H1 (cell line): ENCODE data around the gene PPIL6. TPM values are rescaled to one million over a fixed set of nuclear protein-coding genes. Genes with fewer than 3 reads are reported as not detected.

ENCODE experiments used
- CTCF ChIA-PET: fragments of 300-600 bp; sonication (Branson Sonifier 250); formaldehyde crosslinking; loops from one replicate; lab custom pipeline; 2021; ENCODE audit not compliant: partially characterized antibody; lab: Charles Lee
- POLR2A ChIA-PET: fragments of 300-600 bp; sonication (Branson Sonifier 250); formaldehyde crosslinking; loops from one replicate; lab custom pipeline; 2021; ENCODE audit warnings: inconsistent platforms; ENCODE audit not compliant: partially characterized antibody; lab: Charles Lee
- DNase-seq, 2 experiments: peaks; one replicate each; pipeline versions ENCODE4 v3.0.0 to v3.0.0-alpha.2; 2010 to 2022; ENCODE audit warnings: low spot score in 2 of 2, low read depth in 1 of 2, mixed read lengths in 1 of 2
- FAIRE-seq: peaks from 2 replicates; lab custom pipeline; 2011; peaks lifted over from hg19 to GRCh38; lab: Jason Lieb, UNC
- H2AFZ ChIP-seq: 2 replicates; pipeline ENCODE4 v1.8.1; 2012; ENCODE audit warnings: low read length, inconsistent platforms
- H2AK5ac ChIP-seq: 2 replicates; pipeline ENCODE4 v1.6.1; 2013; ENCODE audit warnings: low read depth, low read length
- H2BK120ac ChIP-seq: replicated peaks from 2 replicates; pipeline ENCODE3; 2013; ENCODE audit warnings: low read depth, low read length, inconsistent platforms
- H2BK12ac ChIP-seq: 2 replicates; pipeline ENCODE4 v1.6.1; 2013; ENCODE audit warnings: low read depth, low read length
- H2BK15ac ChIP-seq: 2 replicates; pipeline ENCODE4 v1.6.1; 2013; ENCODE audit warnings: low read length
- H2BK20ac ChIP-seq: 2 replicates; pipeline ENCODE4 v1.6.1; 2013; ENCODE audit warnings: low read length
- H2BK5ac ChIP-seq: 2 replicates; pipeline ENCODE4 v1.6.1; 2013; ENCODE audit warnings: low read depth, low read length
- H3K14ac ChIP-seq: 2 replicates; pipeline ENCODE4 v1.6.1; 2013; ENCODE audit warnings: inconsistent platforms; ENCODE audit not compliant: insufficient read length
- H3K18ac ChIP-seq: 2 replicates; pipeline ENCODE4 v1.6.1; 2013; ENCODE audit warnings: low read length; ENCODE audit errors: extremely low read depth
- H3K23ac ChIP-seq: 2 replicates; pipeline ENCODE4 v1.6.1; 2013; ENCODE audit warnings: inconsistent platforms; ENCODE audit not compliant: insufficient read length
- H3K23me2 ChIP-seq: 2 replicates; pipeline ENCODE4 v1.6.1; 2013; ENCODE audit warnings: low read depth, low read length
- H3K27ac ChIP-seq: 2 replicates; pipeline ENCODE4 v1.6.1; 2011; ENCODE audit warnings: low read depth, low read length, inconsistent platforms
- H3K27me3 ChIP-seq, 4 experiments: replicated peaks in 1 of 4; 1 replicate in 1 of 4; 2 replicates in 3 of 4; pipeline versions ENCODE4 v1.6.1 to v1.8.1; 2011 to 2013; ENCODE audit warnings: low read length in 3 of 4, mild to moderate bottlenecking in 3 of 4, inconsistent platforms in 2 of 4, mixed read lengths in 2 of 4, moderate library complexity in 1 of 4; ENCODE audit not compliant: control insufficient read depth in 3 of 4, insufficient read depth in 3 of 4; ENCODE audit errors: extremely low read depth in 1 of 4
- H3K36me3 ChIP-seq, 4 experiments: 2 replicates each; pipeline versions ENCODE4 v1.6.1 to v1.8.1; 2011 to 2013; ENCODE audit warnings: mild to moderate bottlenecking in 4 of 4, low read length in 3 of 4, moderate library complexity in 2 of 4, control low read depth in 1 of 4, inconsistent platforms in 1 of 4; ENCODE audit not compliant: insufficient read depth in 4 of 4, control insufficient read depth in 2 of 4
- H3K4ac ChIP-seq: replicated peaks from 2 replicates; pipeline ENCODE3; 2013; ENCODE audit warnings: low read length, low read depth, mixed read lengths, inconsistent platforms; ENCODE audit not compliant: insufficient read length
- H3K4me1 ChIP-seq, 4 experiments: replicated peaks in 1 of 4; 1 replicate in 1 of 4; 2 replicates in 3 of 4; pipeline versions ENCODE4 v1.6.1 to v1.8.1; 2011 to 2013; ENCODE audit warnings: low read length in 3 of 4, inconsistent platforms in 2 of 4, mixed read lengths in 1 of 4; ENCODE audit not compliant: insufficient read depth in 4 of 4, control insufficient read depth in 3 of 4
- H3K4me2 ChIP-seq, 2 experiments: 2 replicates each; pipeline versions ENCODE4 v1.6.1 to v1.8.1; 2011 to 2013; ENCODE audit warnings: low read depth in 2 of 2, low read length in 2 of 2, control low read depth in 1 of 2, inconsistent platforms in 1 of 2, mild to moderate bottlenecking in 1 of 2; ENCODE audit not compliant: insufficient read depth in 1 of 2
- H3K4me3 ChIP-seq, 4 experiments: fragments of 200-600, 300-600 bp in 1 of 4; sonication (generic), shearing (Covaris generic), sonication (Bioruptor Twin) in 1 of 4; 2 replicates each; pipeline versions ENCODE4 v1.5.1 to v1.8.1; 2011 to 2016; ENCODE audit warnings: low read length in 4 of 4, low read depth in 3 of 4, control low read depth in 2 of 4, inconsistent platforms in 2 of 4, mild to moderate bottlenecking in 2 of 4, mixed read lengths in 1 of 4, moderate library complexity in 1 of 4; ENCODE audit not compliant: insufficient read depth in 2 of 4; ENCODE audit errors: extremely low read depth in 1 of 4
- H3K56ac ChIP-seq: replicated peaks from 2 replicates; pipeline ENCODE3; 2013; ENCODE audit warnings: low read depth, mild to moderate bottlenecking, mixed read lengths, low read length, inconsistent platforms; ENCODE audit not compliant: insufficient read length
- H3K79me1 ChIP-seq: 2 replicates; pipeline ENCODE4 v1.6.1; 2013; ENCODE audit warnings: low read depth, low read length, control low read depth
- H3K79me2 ChIP-seq, 2 experiments: 2 replicates each; pipeline versions ENCODE4 v1.6.1 to v1.8.1; 2012 to 2013; ENCODE audit warnings: low read length in 2 of 2, mild to moderate bottlenecking in 2 of 2, inconsistent platforms in 1 of 2; ENCODE audit not compliant: insufficient read depth in 2 of 2, control insufficient read depth in 1 of 2
- H3K9ac ChIP-seq, 4 experiments: replicated peaks in 1 of 4; 1 replicate in 1 of 4; 2 replicates in 3 of 4; pipeline versions ENCODE4 v1.6.1 to v1.8.1; 2011 to 2013; ENCODE audit warnings: low read depth in 3 of 4, low read length in 3 of 4, control low read depth in 2 of 4, mild to moderate bottlenecking in 2 of 4, moderate library complexity in 2 of 4, inconsistent platforms in 1 of 4; ENCODE audit errors: extremely low read depth in 1 of 4
- H3K9me3 ChIP-seq, 2 experiments: 2 replicates each; pipeline versions ENCODE4 v1.6.1 to v1.8.1; 2012 to 2013; ENCODE audit warnings: mild to moderate bottlenecking in 2 of 2, moderate library complexity in 2 of 2, control low read depth in 1 of 2, inconsistent platforms in 1 of 2, low read depth in 1 of 2, low read length in 1 of 2, mixed read lengths in 1 of 2; ENCODE audit not compliant: insufficient read depth in 2 of 2
- H4K20me1 ChIP-seq, 2 experiments: replicated peaks in 1 of 2; 2 replicates each; pipeline versions ENCODE3 to v1.8.1; 2011 to 2013; ENCODE audit warnings: inconsistent platforms in 2 of 2, low read length in 2 of 2, mild to moderate bottlenecking in 1 of 2; ENCODE audit not compliant: insufficient read depth in 2 of 2, control insufficient read depth in 1 of 2
- H4K5ac ChIP-seq: 2 replicates; pipeline ENCODE4 v1.6.1; 2013; ENCODE audit warnings: low read length, low read depth, mixed read lengths, inconsistent platforms; ENCODE audit not compliant: insufficient read length
- H4K8ac ChIP-seq: 2 replicates; pipeline ENCODE4 v1.8.0; 2013; ENCODE audit warnings: mild to moderate bottlenecking, moderate library complexity, low read length, inconsistent platforms; ENCODE audit not compliant: insufficient read depth; ENCODE audit errors: extremely low read depth
- H4K91ac ChIP-seq: replicated peaks from 2 replicates; pipeline ENCODE3; 2013; ENCODE audit warnings: low read length, mixed read lengths, inconsistent platforms; ENCODE audit not compliant: insufficient read length
- CTCF ChIP-seq, 3 experiments: IDR thresholded peaks; 1 replicate in 2 of 3; 2 replicates in 1 of 3; pipeline versions ENCODE4 v1.5.1 to v1.6.1; 2011; ENCODE audit warnings: low read length in 3 of 3, mild to moderate bottlenecking in 3 of 3, inconsistent platforms in 2 of 3, low read depth in 1 of 3, moderate library complexity in 1 of 3; ENCODE audit not compliant: insufficient read depth in 1 of 3; ENCODE audit errors: control extremely low read depth in 1 of 3
- KDM4A ChIP-seq: IDR thresholded peaks from one replicate; pipeline ENCODE4 v1.7.1; 2012; ENCODE audit warnings: low read depth, mild to moderate bottlenecking, moderate library complexity, low read length, inconsistent platforms; ENCODE audit not compliant: severe bottlenecking
- RAD21 ChIP-seq, 2 experiments: IDR thresholded peaks in 1 of 2; conservative IDR thresholded peaks in 1 of 2; 2 replicates each; pipeline ENCODE4 v1.6.1; 2011; ENCODE audit warnings: low read depth in 2 of 2, low read length in 2 of 2, improper control_type of control experiment in 1 of 2, inconsistent platforms in 1 of 2, mild to moderate bottlenecking in 1 of 2, moderate library complexity in 1 of 2
- TAF7 ChIP-seq: optimal IDR thresholded peaks from 2 replicates; pipeline ENCODE3; 2011; ENCODE audit warnings: low read depth, mild to moderate bottlenecking, inconsistent platforms, low read length, moderate library complexity, borderline replicate concordance
- YY1 ChIP-seq: IDR thresholded peaks from 2 replicates; pipeline ENCODE4 v1.6.1; 2011; ENCODE audit warnings: low read depth, mild to moderate bottlenecking, low read length
- WGBS, 2 experiments: shearing (Covaris generic) in 1 of 2; methylation state at CpG; one replicate each; pipeline versions ENCODE4 v1.1.6 to v1.1.7; 2013 to 2015; ENCODE audit warnings: low lambda C conversion rate in 2 of 2, mixed read lengths in 2 of 2, inconsistent platforms in 1 of 2, low coverage in 1 of 2, missing lambda C conversion rate in 1 of 2; ENCODE audit not compliant: insufficient replicate concordance in 2 of 2, insufficient coverage in 1 of 2, insufficient read length in 1 of 2; ENCODE audit errors: extremely low coverage in 1 of 2, missing lambda C conversion rate in 1 of 2; 5-methylcytosine and 5-hydroxymethylcytosine counted together
- polyA plus RNA-seq, 7 experiments: library from polyadenylated mRNA; depleted of rRNA in 3 of 7; stranded (reverse) in 5 of 7; unstranded in 2 of 7; fragments of >200 nt in 5 of 7; fragments of 200-250 nt in 2 of 7; gene quantifications; 1 replicate in 5 of 7; 2 replicates in 1 of 7; 4 replicates in 1 of 7; pipeline versions ENCODE4 v1.2.1 to v1.2.3, GENCODE V29; 2011 to 2013; ENCODE audit warnings: missing spikeins in 2 of 7, mixed read lengths in 2 of 7
- total RNA-seq: library from RNA; stranded (reverse); fragmentation: NEBNext Ultra II Directional; extraction: Animal tissue kit (Norgen Biotek cat#: 25700); gene quantifications from 2 replicates; pipeline ENCODE4 v1.2.1, GENCODE V29; 2021

PPIL6 gene
- total and polyA plus RNA-seq, 2 of the 8 experiments (the other 6 are each of a cell fraction or from before 2014, with no cell fraction given), result 0.42 to 1.3 TPM

- CTCF ChIA-PET, result interaction anchor here (0.6 to 6.1 kb wide), 14 partner anchors 13 to 938 kb away, joined by 3 to 62 read pairs (median 3); partner anchors contain the start of gene CD164
Measured at GRCh38 chr6:109397020-109397419, 43.4 kb downstream of the PPIL6 start.

More at GRCh38 chr6:109397020-109397419, 43.4 kb downstream of the PPIL6 start:
- Histone ChIP-seq H3K36me3 (no peaks in the 10 kb centered on the region), H4K5ac (no peak overlapping the region), H3K4ac (no peak overlapping the region), H2BK15ac (no peak overlapping the region), H3K4me3 (no peak overlapping the region), H3K27ac (no peak overlapping the region), H2AFZ (peak overlapping the region; percentile 88; the same call in 1 of the 2 replicates), H2BK5ac (no peak overlapping the region), H3K79me2 (no peaks in the 10 kb centered on the region), H2BK20ac (no peak overlapping the region), H3K14ac (no peak overlapping the region), H3K79me1 (no peaks in the 10 kb centered on the region), H2AK5ac (no peak overlapping the region), H3K56ac (no peak overlapping the region), H3K18ac (no peak overlapping the region), H4K91ac (no peak overlapping the region), H3K4me2 (no peak overlapping the region), H3K9ac (no peak overlapping the region), H3K9me3 (no peaks in the 10 kb centered on the region), H4K20me1 (no peaks in the 10 kb centered on the region), H3K4me1 (no peaks in the 10 kb centered on the region), H2BK12ac (no peak overlapping the region), H3K27me3 (no peaks in the 10 kb centered on the region), H4K8ac (no peak overlapping the region), H2BK120ac (no peak overlapping the region), H3K23me2 (no peaks in the 10 kb centered on the region), H3K23ac (no peak overlapping the region)
- POLR2A ChIA-PET, result interaction anchor here (0.7 to 1.3 kb wide), 4 partner anchors 8 to 26 kb away, joined by 3 to 4 read pairs (median 3); partner anchors contain the start of gene CD164
- TF ChIP-seq RAD21 (IDR thresholded peaks at IDR 0.05 in 1 of 2, conservative IDR thresholded peaks at IDR 0.05 in 1 of 2; ENCODE audit: low read depth in 2 of 2, low read length in 2 of 2) (peak; percentile 68 to 71), KDM4A (no peak), TAF7 (no peak), CTCF (IDR thresholded peaks at IDR 0.05; ENCODE audit: control extremely low read depth in 1 of 3, insufficient read depth in 1 of 3, low read depth in 1 of 3, low read length in 3 of 3) (peak in 2 of 3 experiments; percentile 29 to 30; a peak in 2 of 4 replicates), YY1 (no peak)
- DNase-seq, result no peak
- no peak for FAIRE-seq
- 85% methylated on average over 4 of the region's 4 CpGs; no CpG with 5 or more reads in 1 of the 2 experiments for WGBS, 2 experiments
